Measurements from ENCODE around the gene ARMC6.

DNA sequence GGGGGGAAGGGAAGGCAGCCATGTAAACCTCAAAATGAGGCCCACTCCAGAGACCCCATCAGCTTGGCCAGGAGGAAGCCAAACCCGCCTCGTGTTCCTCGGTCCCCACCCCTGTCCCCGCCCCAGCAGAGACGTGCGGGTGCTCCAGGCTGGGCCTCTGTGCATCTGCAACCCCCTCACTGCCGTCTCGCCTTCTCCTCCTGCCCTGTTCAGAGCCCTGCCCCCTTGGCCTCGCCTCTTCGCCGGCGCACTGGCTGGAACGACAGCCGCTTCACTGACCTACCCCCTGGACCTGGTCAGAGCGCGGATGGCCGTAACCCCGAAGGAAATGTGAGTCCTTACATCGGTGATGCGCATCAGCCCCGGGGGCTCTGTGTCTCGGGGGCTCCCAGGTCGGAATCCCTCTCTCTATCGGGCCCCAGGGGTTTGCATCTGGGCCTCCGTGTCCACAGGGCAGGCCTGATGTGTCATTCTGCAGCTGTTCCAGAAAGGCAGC, 72.7 kb downstream of the ARMC6 start:
- TF ChIP-seq EP300 (IDR thresholded peaks at IDR 0.05; ENCODE audit: low read depth in 2 of 2, low read length in 2 of 2): no peak
- no peak for TF ChIP-seq EP300 (CRISPR knock-in tag; IDR thresholded peaks at IDR 0.05; ENCODE audit: borderline replicate concordance)
- no peak for TF ChIP-seq THAP7 (CRISPR knock-in tag; IDR thresholded peaks at IDR 0.05)
- no peak for TF ChIP-seq RBM22 (optimal IDR thresholded peaks at IDR 0.05; ENCODE audit: low read length)
- TF ChIP-seq ZNF264 (CRISPR knock-in tag; IDR thresholded peaks at IDR 0.05): no peak
- no peak for TF ChIP-seq ZNF780A (CRISPR knock-in tag; IDR thresholded peaks at IDR 0.05)
- no peak for TF ChIP-seq POLR2A (IDR thresholded peaks at IDR 0.05; ENCODE audit: insufficient read depth in 1 of 2, low read depth in 2 of 2, low read length in 2 of 2)
- no peak for TF ChIP-seq SP2 (CRISPR knock-in tag; IDR thresholded peaks at IDR 0.05)
- no peak for TF ChIP-seq AKAP8 (CRISPR knock-in tag; IDR thresholded peaks at IDR 0.05)
- no peak for TF ChIP-seq ZNF207 (IDR thresholded peaks at IDR 0.05; ENCODE audit: borderline replicate concordance)
- TF ChIP-seq, protein P1, sequence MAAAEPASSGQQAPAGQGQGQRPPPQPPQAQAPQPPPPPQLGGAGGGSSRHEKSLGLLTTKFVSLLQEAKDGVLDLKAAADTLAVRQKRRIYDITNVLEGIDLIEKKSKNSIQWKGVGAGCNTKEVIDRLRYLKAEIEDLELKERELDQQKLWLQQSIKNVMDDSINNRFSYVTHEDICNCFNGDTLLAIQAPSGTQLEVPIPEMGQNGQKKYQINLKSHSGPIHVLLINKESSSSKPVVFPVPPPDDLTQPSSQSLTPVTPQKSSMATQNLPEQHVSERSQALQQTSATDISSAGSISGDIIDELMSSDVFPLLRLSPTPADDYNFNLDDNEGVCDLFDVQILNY (CRISPR knock-in tag; conservative IDR thresholded peaks at IDR 0.05): no peak
- no peak for TF ChIP-seq TAF1 (CRISPR knock-in tag; IDR thresholded peaks at IDR 0.05)
- no peak for TF ChIP-seq ZNF556 (CRISPR knock-in tag; IDR thresholded peaks at IDR 0.05; ENCODE audit: borderline replicate concordance)

All from HepG2 (cell line).